Germinal center (tissue), 1 donor: Measurements from ENCODE around the gene NSUN3.
"Not testable (repeated sequence)": the region's sequence is repeated elsewhere in the genome, so short reads cannot be mapped to it uniquely, and the experiment has no call there.

Experiments used
- DNase-seq: peaks from one replicate; pipeline ENCODE4 v3.0.0; 2012; ENCODE audit warnings: mixed read lengths, low spot score

NSUN3 gene

DNA sequence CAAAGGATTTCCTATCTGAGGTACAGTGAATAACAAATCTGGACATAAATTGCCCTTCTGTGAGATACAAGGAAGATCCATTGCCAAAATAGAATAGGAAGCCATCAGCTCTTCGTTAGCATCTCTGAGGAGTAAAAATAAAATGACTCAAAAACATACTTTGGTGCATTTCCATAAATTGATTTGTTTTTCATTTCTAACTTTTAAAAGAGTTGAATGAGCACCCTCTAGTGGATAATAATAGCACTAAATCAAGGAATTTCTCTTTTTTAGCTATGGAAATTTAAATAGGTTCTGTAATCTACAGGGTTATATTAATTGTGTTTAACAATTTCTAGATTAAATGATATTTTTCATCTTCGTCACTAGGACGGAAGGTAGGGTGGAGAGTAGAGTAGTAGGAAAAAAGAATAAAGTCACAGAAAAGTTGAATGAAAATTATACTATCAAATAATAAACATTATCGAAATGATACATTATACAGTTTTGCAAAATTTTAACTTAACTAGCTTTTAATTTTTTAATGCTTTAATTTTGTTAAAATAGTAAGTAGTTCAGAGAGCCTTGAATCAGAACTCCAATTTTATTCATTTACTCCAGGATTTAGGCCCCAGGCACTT lies 6.4 kb downstream of the NSUN3 start:
- DNase-seq = peak; percentile 12

DNA sequence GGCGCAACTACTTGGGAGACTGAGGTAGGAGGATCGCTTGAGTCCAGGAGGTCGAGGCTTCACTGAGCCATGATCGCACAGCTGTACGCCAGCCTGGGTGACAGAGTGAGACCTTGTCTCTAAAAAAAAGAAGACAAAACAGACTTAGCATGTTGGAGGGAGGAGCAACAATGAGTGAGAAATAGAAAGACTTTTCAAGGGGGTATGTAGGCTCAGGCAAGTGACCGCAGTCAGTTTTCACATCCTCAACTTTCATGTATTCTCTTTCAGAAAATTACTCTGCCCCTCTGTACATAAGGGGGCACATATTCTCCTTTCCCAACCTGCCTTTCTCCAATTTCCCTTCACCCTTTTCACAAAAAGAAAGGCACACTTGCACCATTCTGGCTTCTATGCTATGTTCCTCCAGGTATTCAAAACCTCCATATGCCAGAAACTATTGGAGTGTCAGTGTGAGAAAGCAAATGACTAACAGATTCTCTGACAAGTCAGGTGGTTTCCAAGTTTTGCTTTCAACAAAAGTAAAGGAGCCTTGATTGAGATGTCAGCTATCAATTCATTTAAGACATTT lies 7.6 kb downstream of the NSUN3 start:
- no peak for DNase-seq

DNA sequence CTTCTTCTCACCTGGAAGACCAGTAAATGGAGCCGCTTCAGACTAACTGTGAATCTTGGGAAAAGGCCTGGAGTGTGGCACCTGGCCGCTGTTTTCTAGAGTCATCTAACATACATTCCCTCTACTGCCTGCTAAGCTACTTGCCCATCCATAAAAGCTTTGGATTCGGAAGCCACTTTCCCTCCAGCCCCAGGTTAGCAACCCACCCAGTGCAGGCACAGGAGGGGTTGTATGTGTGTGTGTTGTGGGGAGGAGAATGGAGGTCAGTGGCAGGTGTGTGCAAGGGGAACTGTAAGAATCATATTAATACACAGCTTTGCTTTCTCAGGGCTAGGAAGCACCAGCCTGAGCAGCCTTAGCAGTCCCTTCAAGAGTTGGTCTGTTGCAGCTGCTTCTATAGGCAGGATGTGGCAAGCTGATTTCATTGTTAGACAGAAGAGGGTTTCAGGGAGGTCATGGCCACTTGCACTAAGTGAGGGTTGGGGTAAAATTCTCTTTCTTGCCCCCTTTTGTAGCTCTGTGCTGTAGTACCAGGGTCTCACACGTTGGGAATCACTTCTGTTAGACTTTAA lies 8.9 kb downstream of the NSUN3 start:
- DNase-seq = no peak

DNA sequence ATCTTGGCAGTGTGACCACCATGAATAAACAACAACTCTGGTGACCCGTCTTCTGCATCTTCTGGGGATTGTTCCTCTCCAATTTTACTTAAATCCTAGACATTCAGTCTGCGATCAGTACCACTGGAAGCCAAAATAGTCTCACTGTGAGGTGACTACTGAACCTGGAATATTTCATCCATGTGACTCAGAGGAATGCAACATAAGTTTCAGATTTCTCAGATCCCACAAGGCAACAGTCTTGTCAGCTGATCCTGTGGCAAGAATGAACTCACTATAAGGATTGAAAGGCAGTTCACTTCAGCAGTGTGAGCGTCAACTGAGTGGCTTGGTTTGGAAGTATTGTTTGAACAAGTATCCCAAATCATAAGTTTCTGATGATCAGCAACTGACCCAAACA lies 13.2 kb downstream of the NSUN3 start:
- DNase-seq = no peak

DNA sequence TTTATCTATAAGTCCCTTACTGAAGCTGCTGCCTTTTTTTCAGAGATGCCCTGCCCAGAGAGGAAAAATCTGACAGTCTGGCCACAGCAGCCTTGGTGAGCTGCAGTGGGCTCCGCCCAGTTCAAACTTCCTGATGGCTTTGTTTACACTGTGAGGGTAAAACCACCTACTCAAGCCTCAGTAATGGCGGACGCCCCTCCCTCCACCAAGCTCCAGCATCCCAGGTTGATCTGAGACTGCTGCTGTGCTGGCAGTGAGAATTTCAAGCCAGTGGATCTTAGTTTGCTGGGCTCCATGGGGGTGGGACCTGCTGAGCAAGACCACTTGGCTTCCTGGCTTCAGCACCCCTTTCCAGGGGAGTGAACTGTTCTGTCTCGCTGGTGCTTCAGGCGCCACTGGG lies 17.7 kb downstream of the NSUN3 start:
- not testable (repeated sequence) for DNase-seq

DNA sequence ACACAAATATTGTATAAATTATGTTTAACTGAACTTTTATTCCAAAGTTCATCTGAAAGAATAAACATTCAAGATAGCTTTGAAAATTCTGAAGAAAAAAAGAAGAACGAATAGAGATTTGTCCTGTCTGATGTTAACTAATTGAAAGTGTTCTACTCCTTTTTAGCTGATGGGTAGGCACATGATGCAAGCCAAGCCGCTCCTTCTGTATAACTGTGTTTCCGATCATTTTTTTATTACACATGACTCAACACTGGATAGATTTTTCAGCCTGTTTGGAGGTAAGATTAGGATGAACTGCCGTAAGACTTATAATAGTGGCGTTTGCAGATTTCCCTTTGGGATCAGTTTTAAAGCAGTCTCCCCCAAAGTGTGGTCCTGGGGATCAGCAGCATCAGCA lies 19.0 kb downstream of the NSUN3 start:
- DNase-seq = no peak

DNA sequence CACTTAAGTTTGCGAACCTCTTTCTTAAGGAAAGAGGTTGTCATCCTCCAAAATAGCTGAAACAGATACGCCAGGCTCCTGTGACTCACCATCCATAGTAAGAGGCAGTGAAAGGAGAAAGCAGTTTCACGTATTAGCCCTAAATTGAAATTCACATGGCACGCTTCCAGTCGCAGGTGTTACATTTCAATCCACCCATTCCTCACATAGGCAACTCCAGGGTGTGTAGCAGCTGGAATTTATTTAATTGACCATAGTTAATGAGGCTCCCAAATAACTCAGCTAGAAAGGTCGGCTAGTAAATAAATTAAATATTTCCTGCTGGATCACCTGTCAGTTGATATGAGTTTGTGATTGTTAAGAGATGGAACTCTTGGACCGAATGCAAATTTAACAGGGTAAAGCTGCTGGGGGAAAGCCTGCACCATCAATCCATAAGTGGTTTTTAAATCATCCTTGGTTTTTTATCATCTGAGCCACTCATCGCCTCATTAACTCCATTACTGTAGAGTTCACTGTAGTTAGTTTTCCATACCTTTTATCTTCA lies 19.6 kb downstream of the NSUN3 start:
- no peak for DNase-seq

DNA sequence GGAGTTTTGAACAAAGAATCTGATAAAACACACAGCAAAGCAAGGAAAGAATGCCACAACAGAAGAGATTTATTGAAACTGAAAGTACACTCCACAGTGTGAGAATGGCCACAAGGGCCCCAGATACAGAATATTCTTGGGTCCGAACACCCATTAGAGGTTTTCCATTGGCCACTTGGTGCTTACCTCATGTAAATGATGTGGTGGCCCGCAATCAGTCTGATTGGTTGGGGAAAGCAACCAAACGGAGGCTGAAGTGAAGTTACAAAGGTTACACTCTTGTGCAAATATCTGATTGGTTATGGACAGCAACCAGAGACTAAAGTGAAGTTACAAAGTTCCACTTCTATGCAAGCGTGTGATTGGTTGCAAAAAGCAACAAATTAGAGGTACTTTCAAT lies 20.4 kb downstream of the NSUN3 start:
- DNase-seq = no peak

DNA sequence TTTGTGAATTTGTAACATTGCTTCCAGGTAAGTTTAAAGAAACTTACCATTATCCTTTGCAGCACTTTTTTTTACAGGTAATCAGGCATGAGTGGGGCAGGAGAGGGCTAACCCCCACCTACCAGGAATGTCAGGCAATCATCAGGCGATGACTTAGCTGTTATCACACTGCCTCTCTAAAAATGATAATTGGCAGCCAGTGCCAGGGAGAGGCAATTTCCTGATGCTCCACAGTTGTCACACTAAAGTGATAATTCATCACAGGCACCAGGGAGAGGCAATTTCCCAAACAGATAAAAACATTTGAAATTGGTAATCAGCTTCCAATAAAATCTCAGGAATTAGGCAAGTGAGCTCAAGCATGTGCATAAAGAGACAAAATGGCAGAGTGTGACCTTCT lies 26.3 kb downstream of the NSUN3 start:
- no peak for DNase-seq

DNA sequence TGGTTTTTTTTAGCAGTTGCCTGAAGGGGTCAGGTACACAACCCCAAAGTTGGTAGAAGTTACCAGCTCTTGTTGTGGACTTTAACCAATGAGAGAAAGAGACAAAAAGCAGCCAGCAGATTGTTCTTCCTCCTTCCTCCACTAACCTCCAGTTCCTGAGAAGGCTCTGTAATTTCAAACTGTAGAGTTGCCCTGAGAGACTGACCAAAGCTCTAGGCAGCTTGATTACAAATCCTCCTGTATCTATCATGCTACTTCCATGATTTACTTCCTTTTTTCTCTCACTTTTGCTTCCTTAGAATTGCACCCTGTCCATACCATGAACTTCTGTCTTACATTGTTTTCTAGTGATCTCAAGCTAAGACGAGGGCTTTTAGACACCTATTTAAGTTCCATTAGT lies 29.2 kb downstream of the NSUN3 start:
- DNase-seq = no peak

DNA sequence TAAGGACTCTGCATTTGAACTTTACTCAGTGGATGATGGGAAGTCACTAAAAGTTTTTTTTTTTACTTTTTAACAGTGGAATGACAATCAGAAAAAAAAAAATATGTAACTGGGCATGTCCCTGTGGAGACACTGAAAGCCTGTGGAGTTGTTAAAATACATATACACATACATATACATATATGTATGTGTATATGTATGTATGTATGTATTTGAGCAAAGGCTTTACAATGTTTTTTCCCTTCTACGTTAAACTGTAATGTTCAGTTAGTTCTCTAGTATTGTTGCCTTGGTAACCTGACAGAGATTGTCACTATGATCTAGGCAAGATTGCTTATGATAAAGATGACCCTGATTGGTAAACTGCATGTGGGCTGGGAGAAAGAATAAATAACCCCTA lies 30.3 kb downstream of the NSUN3 start:
- DNase-seq = no peak

DNA sequence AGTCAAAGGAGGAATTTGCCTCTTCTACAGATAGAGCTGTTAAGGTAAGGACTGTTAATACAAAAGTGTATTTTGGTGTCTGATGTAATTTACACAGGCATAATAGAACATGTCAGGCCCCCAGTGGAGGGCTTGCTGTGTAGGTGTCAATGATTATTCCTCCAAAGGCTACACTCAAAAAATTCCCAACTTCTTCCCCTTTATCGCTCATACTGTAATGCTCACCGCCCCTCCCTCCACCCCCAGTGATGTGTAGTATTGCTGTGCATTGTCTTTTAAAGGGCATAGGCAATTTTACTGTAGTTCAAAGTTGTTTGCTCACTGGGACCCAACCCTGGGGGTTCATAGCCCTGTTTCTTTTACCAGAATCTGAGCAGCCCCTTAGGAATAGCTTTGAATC lies 32.2 kb downstream of the NSUN3 start:
- no peak for DNase-seq

DNA sequence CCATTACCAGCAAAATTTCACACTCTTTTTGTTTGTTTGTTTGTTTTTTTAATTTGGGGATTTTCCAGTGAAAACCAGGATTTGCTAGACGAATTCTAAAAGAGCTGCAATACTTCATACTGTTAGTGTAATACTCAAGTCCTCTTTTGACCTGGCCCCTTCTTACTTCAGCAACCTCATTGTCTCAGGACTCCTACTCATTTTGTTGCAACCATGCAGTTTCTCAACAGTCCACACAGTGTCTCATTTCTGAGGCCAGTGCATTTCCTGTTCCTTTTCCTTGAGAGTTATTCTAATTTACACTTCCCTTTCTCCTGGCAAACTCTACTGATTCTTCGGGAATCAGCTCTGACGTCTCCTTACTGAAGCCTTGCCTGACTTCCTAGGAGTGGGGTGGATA lies 35.6 kb downstream of the NSUN3 start:
- DNase-seq = no peak

DNA sequence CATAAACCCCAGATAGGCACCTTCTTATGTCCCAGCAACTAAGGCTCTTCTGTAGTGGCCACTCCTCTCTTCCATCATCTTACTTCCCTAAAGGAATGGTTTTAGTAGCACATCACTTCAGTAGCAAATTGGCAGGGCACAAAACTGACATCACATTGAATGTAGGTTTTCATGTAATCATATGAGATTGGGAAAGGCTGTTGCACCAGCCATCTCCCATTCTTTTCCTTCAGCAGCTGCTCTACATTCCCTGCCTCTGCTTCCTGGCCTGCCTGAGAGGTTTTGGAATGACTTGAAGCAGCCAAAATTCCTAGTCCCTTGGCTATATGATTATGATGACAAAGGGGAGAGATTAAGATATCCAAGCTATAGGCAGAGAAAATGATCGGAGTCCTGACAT lies 36.5 kb downstream of the NSUN3 start:
- no peak for DNase-seq

DNA sequence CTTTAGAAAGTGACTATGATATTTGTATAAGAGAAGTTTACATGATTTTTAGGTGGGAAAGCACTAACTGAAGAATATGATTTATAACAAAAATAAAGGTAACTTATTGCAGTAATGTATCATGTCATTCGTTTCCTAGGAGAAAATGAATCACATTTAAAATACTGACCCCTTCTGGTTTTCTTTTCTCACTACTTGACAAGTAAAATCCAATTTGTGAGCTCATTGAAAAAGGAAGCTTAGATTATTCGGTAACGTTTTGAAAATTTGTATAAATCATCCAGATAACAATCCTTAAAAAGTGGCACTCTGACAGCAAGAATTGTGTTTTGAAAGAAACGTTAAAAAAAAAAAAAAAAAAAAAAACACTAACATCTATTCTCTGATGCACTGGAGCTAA lies 39.0 kb downstream of the NSUN3 start:
- no peak for DNase-seq

DNA sequence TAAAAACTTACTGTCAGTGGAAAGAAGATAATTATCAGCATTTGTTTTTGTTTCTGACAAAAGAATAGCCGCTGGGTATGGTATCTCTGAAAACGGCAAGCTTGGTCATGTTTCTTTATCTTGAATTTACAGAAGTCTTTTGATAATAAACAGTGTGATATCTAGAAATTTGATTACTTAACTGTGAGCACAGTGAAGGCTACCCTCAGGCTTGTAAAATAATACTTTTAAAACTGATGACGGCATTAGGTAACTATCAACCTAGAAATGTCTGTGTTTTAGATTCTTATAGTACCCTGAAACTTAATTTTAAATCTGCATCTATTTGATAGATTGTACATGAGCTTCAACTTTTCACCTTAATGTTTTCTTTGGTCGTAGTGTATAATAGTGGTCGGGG lies 43.4 kb downstream of the NSUN3 start:
- no peak for DNase-seq

DNA sequence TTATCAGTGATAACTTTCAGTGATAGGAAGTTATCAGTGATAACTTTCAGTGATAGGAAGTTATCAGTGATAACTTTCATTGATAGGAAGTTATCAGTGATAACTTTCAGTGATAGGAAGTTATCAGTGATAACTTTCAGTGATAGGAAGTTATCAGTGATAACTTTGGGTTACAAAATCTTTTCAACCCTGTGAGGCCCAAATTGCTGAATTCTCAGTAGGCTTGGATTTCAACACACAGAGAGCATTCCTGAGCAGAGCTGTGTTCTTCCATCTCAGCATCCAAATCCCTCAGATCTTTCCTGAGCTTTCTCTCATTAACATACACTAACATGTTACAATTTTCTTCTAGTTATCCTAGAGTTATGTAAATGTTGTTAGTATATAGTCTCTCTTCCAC lies 47.4 kb downstream of the NSUN3 start:
- DNase-seq = not testable (repeated sequence)

DNA sequence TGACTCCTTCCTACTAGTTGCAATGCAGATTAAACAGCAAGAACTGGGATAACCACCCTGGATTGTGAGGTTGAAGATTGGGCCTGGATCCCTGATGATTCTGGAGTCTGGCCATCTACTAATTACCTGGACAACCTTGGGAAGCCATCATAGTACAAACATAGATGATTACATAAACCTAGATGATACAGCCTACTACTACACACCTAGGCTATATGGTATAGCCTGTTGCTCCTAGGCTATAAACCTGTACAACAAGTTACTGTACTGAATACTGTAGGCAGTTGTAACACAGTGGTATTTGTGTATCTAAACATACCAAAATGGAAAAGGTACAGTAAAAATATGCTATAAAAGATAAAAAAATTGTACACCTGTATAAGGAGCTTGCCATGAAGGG lies 48.0 kb downstream of the NSUN3 start:
- DNase-seq = no peak

DNA sequence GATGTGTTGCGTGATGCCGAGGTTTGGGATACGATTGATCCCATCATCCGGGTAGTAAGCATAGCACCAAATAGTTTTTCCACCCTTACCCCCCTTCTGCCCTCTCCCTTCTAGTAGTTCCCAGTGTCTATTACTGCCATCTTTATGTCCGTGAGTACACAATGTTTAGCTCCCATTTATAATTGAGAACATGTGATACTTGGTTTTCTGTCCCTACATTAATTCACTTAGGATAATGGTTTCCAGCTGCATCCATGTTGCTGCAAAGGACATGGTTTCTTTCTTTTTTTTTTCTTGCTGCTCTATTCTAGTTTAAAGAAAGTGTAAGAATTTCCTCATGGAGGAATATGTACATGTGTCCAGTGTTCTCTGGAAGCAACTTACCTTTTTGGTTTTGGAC lies 51.8 kb downstream of the NSUN3 start:
- DNase-seq = no peak

DNA sequence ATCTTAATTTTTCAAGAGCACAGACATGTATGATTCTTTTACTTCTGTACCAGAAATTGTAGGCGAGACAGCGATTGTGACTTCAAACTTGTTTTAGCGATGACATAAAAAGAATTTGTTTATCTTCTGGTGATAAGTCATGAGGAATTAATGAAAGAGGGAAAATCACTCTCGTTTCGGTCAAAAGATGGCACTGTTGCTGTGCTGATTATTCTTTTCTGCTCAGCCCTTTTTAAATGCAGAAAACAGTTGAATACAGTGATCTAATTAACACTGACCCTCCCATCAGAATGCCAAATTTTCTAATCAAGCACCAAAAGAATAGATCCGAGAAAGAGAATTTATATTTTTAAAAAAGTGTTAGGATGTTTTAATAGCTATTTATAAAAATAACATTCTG lies 52.6 kb downstream of the NSUN3 start:
- DNase-seq = no peak

DNA sequence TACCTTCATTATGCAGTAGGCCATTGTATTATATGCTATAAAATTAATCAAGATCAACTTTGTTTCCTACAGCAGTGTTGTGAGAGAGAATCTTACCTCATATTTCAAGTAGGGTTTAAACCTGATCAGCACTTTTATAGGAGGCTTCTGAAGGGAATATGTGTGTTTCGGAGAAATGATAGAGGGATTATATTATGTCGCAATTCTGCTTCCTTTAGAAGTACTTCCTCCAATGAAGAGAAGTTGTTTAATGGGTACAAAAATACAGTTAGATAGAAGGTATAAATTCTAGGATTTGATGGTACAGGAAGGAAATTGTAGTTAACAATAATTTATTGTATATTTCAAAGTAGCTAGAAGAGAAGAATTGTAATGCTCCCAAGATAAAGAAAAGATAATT lies 54.9 kb downstream of the NSUN3 start:
- no peak for DNase-seq

DNA sequence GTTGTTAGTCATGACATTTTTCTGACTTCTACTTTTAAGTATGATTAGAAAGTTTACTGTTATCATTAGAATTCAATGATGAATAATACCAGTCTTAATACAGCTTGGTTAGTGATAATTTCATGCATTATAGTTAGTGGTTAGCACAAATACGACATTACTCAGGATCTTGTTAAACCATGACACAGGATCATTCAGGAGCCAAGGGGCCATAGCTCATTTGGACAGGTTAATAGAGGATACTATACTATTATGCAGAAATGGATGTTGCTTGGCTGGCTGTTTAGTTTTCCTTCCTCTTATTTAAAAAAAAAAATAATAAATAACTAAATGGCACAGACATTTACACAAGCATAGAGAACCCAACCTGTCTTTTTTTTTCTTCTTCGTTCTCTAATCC lies 55.5 kb downstream of the NSUN3 start:
- DNase-seq = no peak

DNA sequence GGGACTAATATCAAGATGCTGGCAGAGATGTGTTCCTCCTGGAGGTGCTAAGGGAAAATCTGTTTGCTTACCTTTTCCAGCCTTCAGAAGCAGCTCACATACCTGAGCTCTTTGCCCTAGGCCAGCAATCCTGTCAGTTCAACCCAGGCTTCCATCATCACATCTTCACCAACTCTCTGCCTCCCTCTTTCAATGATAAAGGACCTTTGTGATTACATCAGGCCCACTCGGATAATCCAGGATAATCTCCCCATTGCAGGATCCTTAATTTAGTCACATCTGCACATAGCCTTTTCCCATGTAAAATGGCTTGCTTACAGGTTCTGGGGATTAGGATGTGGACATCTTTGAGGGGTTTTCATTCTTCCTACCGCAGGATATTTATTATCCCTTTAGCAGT lies 58.3 kb downstream of the NSUN3 start:
- no peak for DNase-seq

DNA sequence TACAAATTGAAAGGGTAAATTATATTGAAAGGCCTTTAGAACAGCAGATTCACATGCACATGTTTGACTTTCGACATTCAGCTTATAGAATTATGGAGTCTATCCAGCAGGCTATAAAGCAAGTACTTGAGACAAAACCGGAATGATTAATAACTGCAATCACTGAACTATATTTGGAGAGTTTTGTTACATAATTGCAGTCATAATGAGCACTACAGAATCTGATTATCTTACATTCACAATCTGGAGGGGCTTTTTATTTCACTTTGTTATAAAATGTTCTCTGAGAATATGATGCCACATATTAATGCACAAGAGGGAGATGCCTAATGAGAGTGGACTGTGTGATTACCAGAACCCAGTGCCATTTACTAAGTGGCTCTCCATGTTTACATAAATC lies 64.3 kb downstream of the NSUN3 start:
- DNase-seq = no peak
